HG03097 (cell line): Measurements from ENCODE around the gene RNASE12.

Source experiments
- ATAC-seq: cut with Tn5 transposase; IDR thresholded peaks from one replicate; pipeline ENCODE4 v1.9.1; 2021; ENCODE audit not compliant: unreplicated experiment, low FRiP score

The RNASE12 gene

DNA sequence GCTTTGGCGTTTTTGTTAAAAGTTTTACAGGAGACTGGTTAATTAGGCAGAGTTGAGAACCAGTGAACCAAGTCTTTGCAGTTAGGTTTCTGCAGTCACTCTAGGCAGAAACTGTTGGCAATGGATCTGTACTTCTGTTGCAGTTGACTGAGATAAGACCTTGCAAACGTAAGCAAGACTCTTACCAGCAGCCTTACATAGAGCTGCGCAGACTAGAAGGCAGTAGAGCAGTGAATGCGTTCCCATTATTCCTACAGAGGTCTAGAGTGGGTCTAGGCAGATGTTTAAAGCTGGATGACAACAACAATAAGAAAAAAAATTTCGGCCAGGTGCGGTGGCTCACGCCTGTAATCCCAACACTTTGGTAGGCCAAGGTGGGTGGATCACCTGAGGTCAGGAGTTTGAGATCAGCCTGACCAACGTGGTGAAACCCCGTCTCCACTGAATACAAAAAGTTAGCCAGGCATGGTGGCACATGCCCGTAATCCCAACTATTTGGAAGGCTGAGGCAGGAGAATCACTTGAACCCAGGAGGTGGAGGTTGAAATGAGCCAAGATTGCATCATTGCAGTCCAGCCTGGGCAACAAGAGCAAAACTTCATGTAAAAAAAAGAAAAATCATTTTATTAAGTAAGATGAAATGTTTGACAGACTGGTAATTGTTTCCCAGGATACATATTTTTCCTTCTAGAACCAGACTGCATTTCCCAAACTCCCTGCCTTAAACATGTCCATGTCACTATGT, 42.6 kb downstream of the RNASE12 start:
- ATAC-seq = no peak

DNA sequence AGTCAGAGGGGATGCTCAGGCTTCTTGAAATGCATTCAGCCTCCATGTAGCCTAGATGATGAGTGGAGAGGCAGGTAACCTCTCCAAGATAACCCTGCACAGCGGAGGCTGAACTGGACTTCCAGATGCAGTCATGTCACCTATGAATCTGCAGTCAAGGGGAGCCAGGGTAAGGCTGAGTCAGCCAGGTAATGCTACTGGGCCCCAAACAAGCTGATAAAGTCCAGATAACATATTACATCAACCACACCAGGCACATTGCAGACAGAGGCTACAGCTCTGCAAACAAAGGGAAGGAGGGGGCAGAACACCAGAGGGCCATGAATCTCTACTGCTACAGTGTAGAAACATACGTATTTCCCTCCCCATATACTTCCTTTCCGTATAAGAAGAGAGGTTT, 44.3 kb downstream of the RNASE12 start:
- ATAC-seq = no peak
